ENCODE results near the gene PCDHA11.
"Not testable (repeated sequence)": the region's sequence is repeated elsewhere in the genome, so short reads cannot be mapped to it uniquely, and the experiment has no call there.

PCDHA11 gene, protein sequence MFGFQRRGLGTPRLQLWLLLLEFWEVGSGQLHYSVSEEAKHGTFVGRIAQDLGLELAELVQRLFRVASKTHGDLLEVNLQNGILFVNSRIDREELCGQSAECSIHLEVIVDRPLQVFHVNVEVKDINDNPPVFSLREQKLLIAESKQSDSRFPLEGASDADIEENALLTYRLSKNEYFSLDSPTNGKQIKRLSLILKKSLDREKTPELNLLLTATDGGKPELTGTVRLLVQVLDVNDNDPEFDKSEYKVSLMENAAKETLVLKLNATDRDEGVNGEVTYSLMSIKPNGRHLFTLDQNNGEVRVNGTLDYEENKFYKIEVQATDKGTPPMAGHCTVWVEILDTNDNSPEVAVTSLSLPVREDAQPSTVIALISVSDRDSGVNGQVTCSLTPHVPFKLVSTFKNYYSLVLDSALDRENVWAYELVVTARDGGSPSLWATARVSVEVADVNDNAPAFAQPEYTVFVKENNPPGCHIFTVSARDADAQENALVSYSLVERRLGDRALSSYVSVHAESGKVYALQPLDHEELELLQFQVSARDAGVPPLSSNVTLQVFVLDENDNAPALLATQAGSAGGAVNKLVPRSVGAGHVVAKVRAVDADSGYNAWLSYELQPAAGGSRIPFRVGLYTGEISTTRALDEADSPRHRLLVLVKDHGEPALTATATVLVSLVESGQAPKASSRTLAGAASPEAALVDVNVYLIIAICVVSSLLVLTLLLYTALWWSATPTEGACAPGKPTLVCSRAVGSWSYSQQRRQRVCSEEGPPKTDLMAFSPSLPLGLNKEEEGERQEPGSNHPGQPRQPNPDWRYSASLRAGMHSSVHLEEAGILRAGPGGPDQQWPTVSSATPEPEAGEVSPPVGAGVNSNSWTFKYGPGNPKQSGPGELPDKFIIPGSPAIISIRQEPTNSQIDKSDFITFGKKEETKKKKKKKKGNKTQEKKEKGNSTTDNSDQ

DNA sequence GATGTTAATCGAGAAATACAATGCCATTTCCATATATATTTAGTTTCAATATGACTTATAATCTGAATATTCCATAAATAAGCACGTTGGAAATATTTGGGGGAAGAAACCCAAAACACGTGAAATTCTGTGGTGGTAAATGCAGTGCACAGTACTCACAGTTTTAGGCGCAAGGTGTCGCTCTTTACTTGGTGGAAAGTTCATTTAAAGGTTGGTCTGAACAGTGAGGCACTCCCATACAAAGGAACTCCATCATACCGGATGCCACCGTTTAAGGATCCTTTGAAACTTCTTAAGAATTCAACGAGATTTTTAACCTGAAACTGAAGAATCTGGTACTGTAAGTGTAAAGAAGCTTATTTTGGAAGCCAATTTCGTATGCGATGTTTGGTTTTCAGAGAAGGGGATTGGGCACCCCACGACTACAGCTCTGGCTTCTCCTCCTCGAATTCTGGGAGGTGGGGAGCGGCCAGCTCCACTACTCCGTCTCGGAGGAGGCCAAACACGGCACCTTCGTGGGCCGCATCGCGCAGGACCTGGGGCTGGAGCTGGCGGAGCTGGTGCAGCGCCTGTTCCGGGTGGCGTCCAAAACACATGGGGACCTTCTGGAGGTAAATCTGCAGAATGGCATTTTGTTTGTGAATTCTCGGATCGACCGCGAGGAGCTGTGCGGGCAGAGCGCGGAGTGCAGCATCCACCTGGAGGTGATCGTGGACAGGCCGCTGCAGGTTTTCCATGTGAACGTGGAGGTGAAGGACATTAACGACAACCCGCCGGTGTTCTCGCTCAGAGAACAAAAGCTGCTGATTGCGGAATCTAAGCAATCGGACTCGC, at the start of gene PCDHA11:
Gene PCDHA11, plus strand, starts transcription at position 237 of the 834 bp plus-strand sequence. Its CDS starts 147 bp downstream, at position 384.
- Mint-ChIP-seq H3K4me3 (peak within 1 kb of the TSS; percentile 85 to 92 (median 91)), H3K4me1 (no peaks in the 10 kb centered on the region), H3K27me3 (ENCODE audit: low read depth) (no peaks in the 10 kb centered on the region), H3K27ac (peak within 1 kb of the TSS in 2 of 3 experiments; percentile 75 to 83), H3K36me3 (ENCODE audit: low read depth) (peaks cover 74% of the 10 kb centered on the region), H3K9me3 (peaks cover 32% of the 10 kb centered on the region)
- TF ChIP-seq, protein P1, sequence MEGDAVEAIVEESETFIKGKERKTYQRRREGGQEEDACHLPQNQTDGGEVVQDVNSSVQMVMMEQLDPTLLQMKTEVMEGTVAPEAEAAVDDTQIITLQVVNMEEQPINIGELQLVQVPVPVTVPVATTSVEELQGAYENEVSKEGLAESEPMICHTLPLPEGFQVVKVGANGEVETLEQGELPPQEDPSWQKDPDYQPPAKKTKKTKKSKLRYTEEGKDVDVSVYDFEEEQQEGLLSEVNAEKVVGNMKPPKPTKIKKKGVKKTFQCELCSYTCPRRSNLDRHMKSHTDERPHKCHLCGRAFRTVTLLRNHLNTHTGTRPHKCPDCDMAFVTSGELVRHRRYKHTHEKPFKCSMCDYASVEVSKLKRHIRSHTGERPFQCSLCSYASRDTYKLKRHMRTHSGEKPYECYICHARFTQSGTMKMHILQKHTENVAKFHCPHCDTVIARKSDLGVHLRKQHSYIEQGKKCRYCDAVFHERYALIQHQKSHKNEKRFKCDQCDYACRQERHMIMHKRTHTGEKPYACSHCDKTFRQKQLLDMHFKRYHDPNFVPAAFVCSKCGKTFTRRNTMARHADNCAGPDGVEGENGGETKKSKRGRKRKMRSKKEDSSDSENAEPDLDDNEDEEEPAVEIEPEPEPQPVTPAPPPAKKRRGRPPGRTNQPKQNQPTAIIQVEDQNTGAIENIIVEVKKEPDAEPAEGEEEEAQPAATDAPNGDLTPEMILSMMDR (IDR thresholded peaks at IDR 0.05; ENCODE audit: unreplicated experiment in 3 of 3) = peak; percentile 43 to 48 (median 45)

DNA sequence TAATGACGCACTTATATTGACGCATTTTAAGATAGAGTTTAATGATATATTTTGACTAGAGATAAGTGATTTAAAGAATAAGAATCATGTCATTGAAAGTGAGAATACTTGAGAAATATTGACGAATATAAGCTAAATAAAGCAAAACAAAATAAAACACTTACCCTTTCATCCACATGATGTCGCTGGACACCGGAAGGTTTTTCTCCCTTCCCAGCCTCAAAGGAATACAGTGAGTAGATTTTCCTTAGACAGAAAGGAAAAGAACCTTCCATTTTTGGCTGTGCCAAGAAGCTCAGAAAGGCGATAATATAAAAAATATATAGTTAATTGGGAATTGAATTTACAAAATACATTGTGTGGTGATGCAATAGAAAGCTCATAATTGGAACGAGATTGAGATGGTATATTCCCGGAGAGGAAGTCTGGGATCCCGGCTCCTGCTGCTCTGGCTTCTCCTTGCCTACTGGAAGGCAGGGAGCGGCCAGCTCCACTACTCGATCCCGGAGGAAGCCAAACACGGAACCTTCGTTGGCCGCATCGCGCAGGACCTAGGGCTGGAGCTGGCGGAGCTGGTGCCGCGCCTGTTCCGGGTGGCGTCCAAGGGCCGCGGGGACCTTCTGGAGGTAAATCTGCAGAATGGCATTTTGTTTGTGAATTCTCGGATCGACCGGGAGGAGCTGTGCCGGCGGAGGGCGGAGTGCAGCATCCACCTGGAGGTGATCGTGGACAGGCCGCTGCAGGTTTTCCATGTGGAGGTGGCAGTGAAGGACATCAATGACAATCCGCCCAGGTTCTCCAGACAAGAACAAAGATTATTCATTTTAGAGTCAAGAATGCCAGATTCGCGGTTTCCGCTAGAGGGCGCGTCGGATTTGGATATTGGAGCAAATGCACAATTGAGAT, 47.1 kb upstream of the PCDHA11 start, which contains the start of gene PCDHA5:
Gene PCDHA5, plus strand, starts transcription at position 239 of the 906 bp plus-strand sequence.
- TF ChIP-seq, protein P1 (IDR thresholded peaks at IDR 0.05; ENCODE audit: unreplicated experiment in 3 of 3) = no peak
- Mint-ChIP-seq H3K27me3 (ENCODE audit: low read depth) (no peaks in the 10 kb centered on the region), H3K4me1 (no peaks in the 10 kb centered on the region), H3K27ac (no peak within 1 kb of the TSS), H3K36me3 (ENCODE audit: low read depth) (peaks cover 71% of the 10 kb centered on the region), H3K9me3 (peaks cover 39% of the 10 kb centered on the region), H3K4me3 (no peak within 1 kb of the TSS)

DNA sequence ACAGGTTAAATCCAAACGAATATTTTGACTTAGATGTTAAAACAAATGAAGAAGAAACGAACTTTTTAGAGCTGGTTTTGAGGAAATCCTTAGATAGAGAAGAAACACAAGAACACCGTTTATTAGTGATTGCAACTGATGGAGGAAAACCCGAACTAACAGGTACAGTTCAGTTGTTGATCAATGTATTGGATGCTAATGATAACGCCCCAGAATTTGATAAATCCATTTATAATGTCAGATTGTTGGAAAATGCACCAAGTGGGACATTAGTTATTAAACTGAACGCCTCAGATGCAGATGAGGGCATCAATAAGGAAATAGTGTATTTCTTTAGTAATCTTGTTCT, 46.5 kb upstream of the PCDHA11 start:
- Mint-ChIP-seq H3K36me3 (ENCODE audit: low read depth) (peaks cover 74% of the 10 kb centered on the region), H3K4me1 (peaks cover 5% of the 10 kb centered on the region)

DNA sequence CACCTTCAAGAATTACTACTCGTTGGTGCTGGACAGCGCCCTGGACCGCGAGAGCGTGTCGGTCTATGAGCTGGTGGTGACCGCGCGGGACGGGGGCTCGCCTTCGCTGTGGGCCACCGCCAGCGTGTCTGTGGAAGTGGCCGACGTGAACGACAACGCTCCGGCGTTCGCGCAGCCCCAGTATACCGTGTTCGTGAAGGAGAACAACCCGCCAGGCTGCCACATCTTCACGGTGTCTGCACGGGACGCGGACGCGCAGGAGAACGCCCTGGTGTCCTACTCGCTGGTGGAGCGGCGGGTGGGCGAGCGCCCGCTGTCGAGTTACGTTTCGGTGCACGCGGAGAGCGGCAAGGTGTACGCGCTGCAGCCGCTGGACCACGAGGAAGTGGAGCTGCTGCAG, 45.8 kb upstream of the PCDHA11 start:
- Mint-ChIP-seq H3K9me3 (peaks cover 44% of the 10 kb centered on the region), H3K36me3 (ENCODE audit: low read depth) (peaks cover 73% of the 10 kb centered on the region)
- H3K27ac Mint-ChIP-seq; H3K4me3 Mint-ChIP-seq; H3K27me3 Mint-ChIP-seq (ENCODE audit: low read depth); H3K4me1 Mint-ChIP-seq: not testable (repeated sequence)

More for the DNA sequence above, 46.5 kb upstream of the PCDHA11 start:
- Mint-ChIP-seq H3K4me3 (no peak overlapping the region), H3K27me3 (ENCODE audit: low read depth) (no peaks in the 10 kb centered on the region), H3K9me3 (peaks cover 43% of the 10 kb centered on the region), H3K27ac (no peak overlapping the region)
- TF ChIP-seq, protein P1 (IDR thresholded peaks at IDR 0.05; ENCODE audit: unreplicated experiment in 3 of 3) = no peak

DNA sequence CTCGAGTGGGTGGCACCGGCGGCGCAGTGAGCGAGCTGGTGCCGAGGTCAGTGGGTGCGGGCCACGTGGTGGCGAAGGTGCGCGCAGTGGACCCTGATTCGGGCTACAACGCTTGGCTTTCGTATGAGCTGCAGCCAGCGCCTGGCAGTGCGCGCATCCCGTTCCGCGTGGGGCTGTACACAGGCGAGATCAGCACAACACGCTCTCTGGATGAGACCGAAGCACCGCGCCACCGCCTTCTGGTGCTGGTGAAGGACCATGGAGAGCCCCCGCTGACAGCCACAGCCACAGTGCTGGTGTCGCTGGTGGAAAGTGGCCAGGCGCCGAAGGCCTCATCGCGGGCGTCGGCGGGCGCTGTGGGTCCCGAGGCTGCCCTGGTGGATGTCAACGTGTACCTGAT, 45.3 kb upstream of the PCDHA11 start:
- H3K4me1 Mint-ChIP-seq = peaks cover 8% of the 10 kb centered on the region
- no peak overlapping the region for H3K4me3 Mint-ChIP-seq
- H3K9me3 Mint-ChIP-seq = peaks cover 45% of the 10 kb centered on the region
- no peaks in the 10 kb centered on the region for H3K27me3 Mint-ChIP-seq (ENCODE audit: low read depth)
- peaks cover 73% of the 10 kb centered on the region for H3K36me3 Mint-ChIP-seq (ENCODE audit: low read depth)
- TF ChIP-seq, protein P1 (IDR thresholded peaks at IDR 0.05; ENCODE audit: unreplicated experiment in 3 of 3) = no peak
- H3K27ac Mint-ChIP-seq = no peak overlapping the region
